Kidney (tissue), 14 donors: ENCODE results near the gene IGLL5. TPM values are rescaled to one million over a fixed set of nuclear protein-coding genes. Genes with fewer than 3 reads are reported as not detected.

Source experiments
- DNase-seq, 5 donors: peaks; one replicate each; pipeline ENCODE4 v3.0.0-alpha.2; 2013 to 2020
- FAIRE-seq: peaks from 2 replicates; lab custom pipeline; 2012; peaks lifted over from hg19 to GRCh38; lab: Jason Lieb, UNC
- H3K27ac ChIP-seq, 2 donors: one replicate each; pipeline ENCODE4 v1.7.0; 2013; ENCODE audit warnings: low read depth in 2 of 2, low read length in 2 of 2, inconsistent platforms in 1 of 2
- H3K27me3 ChIP-seq: one replicate; pipeline ENCODE4 v1.7.1; 2013; ENCODE audit warnings: low read length, inconsistent platforms; ENCODE audit not compliant: control insufficient read depth, insufficient read depth
- H3K36me3 ChIP-seq, 3 donors: one replicate each; pipeline versions ENCODE4 v1.7.0 to v1.7.1; 2013; ENCODE audit warnings: low read length in 3 of 3, control low read depth in 1 of 3, inconsistent platforms in 1 of 3; ENCODE audit not compliant: insufficient read depth in 3 of 3, control insufficient read depth in 2 of 3
- H3K4me1 ChIP-seq, 3 donors: one replicate each; pipeline versions ENCODE4 v1.7.0 to v1.7.1; 2013; ENCODE audit warnings: low read length in 3 of 3, inconsistent platforms in 1 of 3, low read depth in 1 of 3; ENCODE audit not compliant: control insufficient read depth in 2 of 3, insufficient read depth in 2 of 3
- H3K4me3 ChIP-seq, 3 donors: one replicate each; pipeline versions ENCODE4 v1.7.0 to v1.8.1; 2013; ENCODE audit warnings: low read length in 3 of 3, control low read depth in 1 of 3, inconsistent platforms in 1 of 3
- H3K9ac ChIP-seq, 3 donors: one replicate each; pipeline versions ENCODE4 v1.7.0 to v1.7.1; 2013; ENCODE audit warnings: low read length in 3 of 3, control low read depth in 1 of 3, inconsistent platforms in 1 of 3
- H3K9me3 ChIP-seq, 3 donors: one replicate each; pipeline versions ENCODE4 v1.7.0 to v1.7.1; 2013; ENCODE audit warnings: low read length in 3 of 3, control low read depth in 1 of 3, inconsistent platforms in 1 of 3; ENCODE audit not compliant: control insufficient read depth in 2 of 3, insufficient read depth in 1 of 3
- CTCF ChIP-seq: IDR thresholded peaks from 3 replicates; pipeline ENCODE4 v1.5.1; 2012; ENCODE audit warnings: mild to moderate bottlenecking, moderate library complexity, borderline replicate concordance; ENCODE audit not compliant: insufficient read depth; ENCODE audit errors: extremely low read depth
- intact Hi-C: fragments of 100-400 bp; cut with DNase I; formaldehyde crosslinking; loops from one replicate; pipeline ENCODE4 v1.11.1; 2022
- polyA plus RNA-seq: library from polyadenylated mRNA; stranded (reverse); fragments of 350-450 nt; fragmentation: Illumina TruSeq; extraction: RNeasy Lipid Tissue Mini Kit (QIAGEN cat#74804); gene quantifications from one replicate; pipeline ENCODE4 v1.2.3, GENCODE V29; 2014; ENCODE audit warnings: low read depth, low replicate concordance; ENCODE audit not compliant: insufficient read depth
- total RNA-seq: library from RNA; stranded (reverse); fragmentation: NEBNext Ultra II Directional; extraction: Animal tissue kit (Norgen Biotek cat#: 25700); gene quantifications from one replicate; pipeline ENCODE4 v1.2.1, GENCODE V29; 2021
- donor health status: control.
- donor health status: control.
- donor health status: control.
- donor health status: control.
- donor health status: control.
- donor health status: DM: yes; HTN: yes; CAD: no.
- donor health status: Normal renal cell carcinoma (clear cell type).

Gene IGLL5
- total and polyA plus RNA-seq, 2 donors from 2014 or later, result 1.9 to 103 TPM

- Histone ChIP-seq H3K4me3 (no peak overlapping the region), H3K27ac (no peak overlapping the region), H3K36me3 (no peaks in the 10 kb centered on the region), H3K4me1 (no peaks in the 10 kb centered on the region), H3K9me3 (no peaks in the 10 kb centered on the region), H3K9ac (no peak overlapping the region), H3K27me3 (no peaks in the 10 kb centered on the region)
- no peak for FAIRE-seq
- intact Hi-C loops, result no loop called here
- TF ChIP-seq CTCF, result no peak
- peak in 1 of 5 donors; percentile 76 for DNase-seq
Observed at GRCh38 chr22:22935546-22936157, 48.0 kb downstream of the IGLL5 start.

GRCh38 chr22:22936180-22936914, 48.7 kb downstream of the IGLL5 start:
- intact Hi-C loops, result no loop called here
- DNase-seq, result no peak

GRCh38 chr22:22936915-22937656, 49.5 kb downstream of the IGLL5 start:
- Histone ChIP-seq H3K27ac (no peak overlapping the region), H3K27me3 (no peaks in the 10 kb centered on the region), H3K4me3 (no peak overlapping the region), H3K9ac (no peak overlapping the region), H3K36me3 (no peaks in the 10 kb centered on the region), H3K4me1 (no peaks in the 10 kb centered on the region), H3K9me3 (no peaks in the 10 kb centered on the region)
- intact Hi-C loops, result no loop called here
- FAIRE-seq (no peak), DNase-seq (no peak)
- TF ChIP-seq CTCF, result no peak

More at GRCh38 chr22:22936180-22936914, 48.7 kb downstream of the IGLL5 start:
- Histone ChIP-seq H3K9ac (no peak overlapping the region), H3K27me3 (no peaks in the 10 kb centered on the region), H3K4me1 (no peaks in the 10 kb centered on the region), H3K4me3 (no peak overlapping the region), H3K36me3 (no peaks in the 10 kb centered on the region), H3K9me3 (no peaks in the 10 kb centered on the region), H3K27ac (no peak overlapping the region)
- no peak for TF ChIP-seq CTCF
- FAIRE-seq, result no peak
